ENCODE measurements around the gene CCR5. TPM values are rescaled to one million over a fixed set of nuclear protein-coding genes. Genes with fewer than 3 reads are reported as not detected.

CCR5 gene
- total RNA-seq, 1 experiment from 2014 or later: not detected

DNA sequence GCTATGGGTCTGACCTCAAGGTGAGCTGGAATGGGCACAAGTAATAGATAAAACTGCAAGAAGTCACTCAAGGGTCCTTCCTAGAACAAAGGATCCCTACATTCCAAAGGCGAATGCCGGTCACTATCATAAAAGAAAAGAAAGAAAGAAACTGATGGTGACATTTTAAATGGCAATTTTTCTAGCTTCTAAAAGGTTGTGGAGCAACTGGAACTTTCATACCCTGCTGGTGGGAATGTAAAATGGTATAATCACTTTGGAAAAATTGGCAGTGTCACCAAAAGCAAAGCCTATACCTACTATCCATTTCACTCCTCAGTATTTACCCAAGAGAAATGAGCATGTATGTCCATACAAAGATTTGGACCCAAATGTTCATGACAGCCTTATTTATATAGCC lies 40.5 kb downstream of the CCR5 start:
- no peaks in the 10 kb centered on the region for H3K9me3 ChIP-seq (ENCODE audit: control insufficient read depth, insufficient read depth, low read depth, low read length)
- intact Hi-C loops (cut with micrococcal nuclease; ENCODE audit: unreplicated experiment) (no loop called here), in situ Hi-C loops (cut with HindIII; ENCODE audit: low pct_unique_long_range_greater_than_20kb, low sequenced_read_pairs) (no loop called here)
- POLR2A ChIA-PET: no interaction called here
- H3K27me3 ChIP-seq (ENCODE audit: control insufficient read depth, insufficient read depth, low read length): no peaks in the 10 kb centered on the region
- CTCF ChIA-PET: interaction anchor here (0.6 kb wide), 1 partner anchor 381 kb away, joined by 3 read pairs; no protein-coding TSS in a partner anchor
- ATAC-seq: no peak
- H3K36me3 ChIP-seq (ENCODE audit: control insufficient read depth, insufficient read depth, low read length): no peaks in the 10 kb centered on the region
- no peak overlapping the region for H3K27ac ChIP-seq (ENCODE audit: low read length)
- H3K4me3 ChIP-seq (ENCODE audit: low read depth in 2 of 2, low read length in 2 of 2): no peak overlapping the region
- no peaks in the 10 kb centered on the region for H3K4me1 ChIP-seq (ENCODE audit: control insufficient read depth, insufficient read depth, low read length)
- BruUV-seq (replicated peaks): no TSS peak
- TF ChIP-seq TCF7L2 (IDR thresholded peaks at IDR 0.05; ENCODE audit: low read depth, low read length): no peak
- TF ChIP-seq SIN3A (IDR thresholded peaks at IDR 0.05; ENCODE audit: borderline replicate concordance, insufficient read depth, low read depth, low read length): no peak
- no peak for TF ChIP-seq REST (IDR thresholded peaks at IDR 0.05; ENCODE audit: insufficient read depth in 1 of 2, low read depth in 2 of 2, low read length in 1 of 2)
- TF ChIP-seq, protein P1, sequence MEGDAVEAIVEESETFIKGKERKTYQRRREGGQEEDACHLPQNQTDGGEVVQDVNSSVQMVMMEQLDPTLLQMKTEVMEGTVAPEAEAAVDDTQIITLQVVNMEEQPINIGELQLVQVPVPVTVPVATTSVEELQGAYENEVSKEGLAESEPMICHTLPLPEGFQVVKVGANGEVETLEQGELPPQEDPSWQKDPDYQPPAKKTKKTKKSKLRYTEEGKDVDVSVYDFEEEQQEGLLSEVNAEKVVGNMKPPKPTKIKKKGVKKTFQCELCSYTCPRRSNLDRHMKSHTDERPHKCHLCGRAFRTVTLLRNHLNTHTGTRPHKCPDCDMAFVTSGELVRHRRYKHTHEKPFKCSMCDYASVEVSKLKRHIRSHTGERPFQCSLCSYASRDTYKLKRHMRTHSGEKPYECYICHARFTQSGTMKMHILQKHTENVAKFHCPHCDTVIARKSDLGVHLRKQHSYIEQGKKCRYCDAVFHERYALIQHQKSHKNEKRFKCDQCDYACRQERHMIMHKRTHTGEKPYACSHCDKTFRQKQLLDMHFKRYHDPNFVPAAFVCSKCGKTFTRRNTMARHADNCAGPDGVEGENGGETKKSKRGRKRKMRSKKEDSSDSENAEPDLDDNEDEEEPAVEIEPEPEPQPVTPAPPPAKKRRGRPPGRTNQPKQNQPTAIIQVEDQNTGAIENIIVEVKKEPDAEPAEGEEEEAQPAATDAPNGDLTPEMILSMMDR (IDR thresholded peaks at IDR 0.05): no peak
- no peak for TF ChIP-seq POLR2AphosphoS5 (IDR thresholded peaks at IDR 0.05; ENCODE audit: low read depth, low read length)
- DNase-seq (ENCODE audit: low read depth, low spot score): no peak

DNA sequence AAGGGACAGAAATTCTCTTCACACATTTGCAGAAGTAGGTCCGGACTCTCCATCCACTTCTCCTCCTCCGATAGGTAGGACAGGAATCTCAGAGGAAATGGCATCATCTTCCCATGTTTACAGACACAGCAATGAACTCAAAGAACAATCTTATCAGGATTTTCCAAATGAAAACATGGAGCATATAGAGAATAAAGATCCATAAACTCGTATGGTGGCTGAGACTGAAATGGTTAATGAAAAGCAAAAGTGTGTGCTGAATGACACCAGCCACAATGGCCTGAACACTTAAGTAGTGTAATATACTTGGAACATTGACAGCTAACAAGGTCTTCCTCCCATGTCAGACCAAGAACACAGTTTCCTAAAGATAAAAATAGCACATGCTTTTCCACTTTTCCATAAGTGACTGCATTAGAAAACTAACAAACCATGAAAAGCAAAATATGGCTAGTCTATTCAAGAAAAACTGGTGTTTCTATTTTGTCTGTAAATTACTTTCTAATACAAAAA lies 42.1 kb downstream of the CCR5 start:
- H3K27ac ChIP-seq (ENCODE audit: low read length): no peak overlapping the region
- no peak for ATAC-seq
- H3K4me3 ChIP-seq (ENCODE audit: low read depth in 2 of 2, low read length in 2 of 2): no peak overlapping the region
- H3K9me3 ChIP-seq (ENCODE audit: control insufficient read depth, insufficient read depth, low read depth, low read length): no peaks in the 10 kb centered on the region
- ChIA-PET POLR2A (no interaction called here), CTCF (no interaction called here)
- intact Hi-C loops (cut with micrococcal nuclease; ENCODE audit: unreplicated experiment) (no loop called here), in situ Hi-C loops (cut with HindIII; ENCODE audit: low pct_unique_long_range_greater_than_20kb, low sequenced_read_pairs) (no loop called here)
- H3K36me3 ChIP-seq (ENCODE audit: control insufficient read depth, insufficient read depth, low read length): no peaks in the 10 kb centered on the region
- BruUV-seq (replicated peaks): no TSS peak
- no peaks in the 10 kb centered on the region for H3K4me1 ChIP-seq (ENCODE audit: control insufficient read depth, insufficient read depth, low read length)
- no peak for DNase-seq (ENCODE audit: low read depth, low spot score)
- H3K27me3 ChIP-seq (ENCODE audit: control insufficient read depth, insufficient read depth, low read length): no peaks in the 10 kb centered on the region
- TF ChIP-seq TCF7L2 (IDR thresholded peaks at IDR 0.05; ENCODE audit: low read depth, low read length) (no peak), SIN3A (IDR thresholded peaks at IDR 0.05; ENCODE audit: borderline replicate concordance, insufficient read depth, low read depth, low read length) (no peak), REST (IDR thresholded peaks at IDR 0.05; ENCODE audit: insufficient read depth in 1 of 2, low read depth in 2 of 2, low read length in 1 of 2) (no peak), POLR2AphosphoS5 (IDR thresholded peaks at IDR 0.05; ENCODE audit: low read depth, low read length) (no peak)
- TF ChIP-seq, protein P1 (IDR thresholded peaks at IDR 0.05): no peak

Data from Panc1 (cell line).